HG03565 (cell line): ENCODE results near the gene SBNO2.

Source experiments
- ATAC-seq: cut with Tn5 transposase; IDR thresholded peaks from one replicate; pipeline ENCODE4 v1.9.1; 2021; ENCODE audit warnings: mild to moderate bottlenecking, moderate library complexity; ENCODE audit not compliant: unreplicated experiment

SBNO2 gene

GRCh38 chr19:1156305-1156801 lies 17.7 kb downstream of the SBNO2 start:
- no peak for ATAC-seq

GRCh38 chr19:1155352-1156304 lies 18.4 kb downstream of the SBNO2 start:
- ATAC-seq = no peak

- no peak for ATAC-seq
Observed at GRCh38 chr19:1154731-1155351, 19.2 kb downstream of the SBNO2 start.

GRCh38 chr19:1153891-1154730 lies 20.0 kb downstream of the SBNO2 start:
- no peak for ATAC-seq

DNA sequence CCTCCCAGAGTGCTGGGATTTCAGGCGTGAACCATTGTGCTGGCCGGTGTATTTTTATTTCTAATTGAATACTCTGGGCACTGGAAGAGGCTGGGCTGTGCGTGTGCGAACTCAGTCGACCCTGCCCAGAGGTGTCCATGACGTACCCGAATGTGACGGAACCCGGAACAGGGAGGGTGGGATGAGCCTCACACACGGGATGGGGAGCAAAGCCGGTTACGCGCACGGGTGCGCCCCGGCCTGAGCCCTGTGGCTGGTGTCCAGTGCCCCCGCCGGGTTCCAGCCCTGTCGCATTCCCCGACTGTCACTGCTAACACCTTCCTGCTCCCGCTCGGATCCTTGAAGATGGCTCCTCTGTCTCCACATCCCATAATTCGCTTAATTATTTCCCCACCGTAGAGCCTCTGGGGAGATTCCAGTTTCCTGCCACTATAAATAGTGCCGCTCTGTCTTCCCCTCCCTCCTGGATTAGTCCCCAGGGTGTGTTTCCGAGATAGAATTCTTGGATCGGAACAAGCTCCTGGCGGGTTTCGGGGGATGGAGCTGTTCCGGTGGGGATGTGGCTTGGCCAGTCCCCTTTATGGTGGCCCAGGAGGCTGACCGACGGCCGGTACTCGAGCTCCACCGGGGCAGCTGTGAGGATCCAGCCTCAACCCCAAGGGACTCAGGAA lies 22.0 kb downstream of the SBNO2 start:
- no peak for ATAC-seq

DNA sequence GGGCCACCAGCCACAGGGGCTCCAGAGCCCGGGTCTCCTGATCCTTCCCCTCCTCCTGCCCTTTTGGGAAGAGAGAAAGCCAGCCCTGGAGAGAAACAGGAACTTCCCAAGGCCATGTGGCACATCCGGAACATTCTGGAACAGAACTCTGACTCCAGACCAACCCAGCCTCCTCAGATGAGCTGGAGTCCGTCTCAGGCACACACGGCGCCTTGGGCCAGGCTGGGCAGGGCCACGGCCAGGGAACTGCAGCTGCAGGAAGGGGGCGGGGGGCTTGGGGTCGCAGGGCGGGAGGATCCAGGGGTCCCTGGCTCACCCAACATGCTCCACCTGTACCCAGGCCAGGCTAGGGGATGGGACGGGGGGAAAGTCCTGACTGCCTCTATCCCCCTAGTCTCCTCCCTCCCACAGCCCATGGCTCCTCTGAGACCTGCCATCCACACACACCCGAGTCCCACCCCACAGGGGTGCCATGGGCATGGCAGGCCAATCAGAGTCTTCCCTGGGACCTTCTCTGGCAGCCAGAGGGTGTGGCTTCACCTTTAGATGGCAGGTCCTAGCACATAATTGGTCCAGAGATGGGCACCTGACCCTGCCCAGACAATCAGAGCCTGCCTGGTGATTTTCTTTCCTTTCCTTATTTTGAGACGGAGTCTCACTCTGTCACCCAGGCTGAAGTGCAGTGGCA lies 22.9 kb downstream of the SBNO2 start:
- no peak for ATAC-seq

GRCh38 chr19:1150333-1151036 lies 23.6 kb downstream of the SBNO2 start:
- no peak for ATAC-seq

GRCh38 chr19:1149259-1150045 lies 24.6 kb downstream of the SBNO2 start:
- no peak for ATAC-seq

GRCh38 chr19:1147934-1148549 lies 26.0 kb downstream of the SBNO2 start:
- ATAC-seq = no peak

DNA sequence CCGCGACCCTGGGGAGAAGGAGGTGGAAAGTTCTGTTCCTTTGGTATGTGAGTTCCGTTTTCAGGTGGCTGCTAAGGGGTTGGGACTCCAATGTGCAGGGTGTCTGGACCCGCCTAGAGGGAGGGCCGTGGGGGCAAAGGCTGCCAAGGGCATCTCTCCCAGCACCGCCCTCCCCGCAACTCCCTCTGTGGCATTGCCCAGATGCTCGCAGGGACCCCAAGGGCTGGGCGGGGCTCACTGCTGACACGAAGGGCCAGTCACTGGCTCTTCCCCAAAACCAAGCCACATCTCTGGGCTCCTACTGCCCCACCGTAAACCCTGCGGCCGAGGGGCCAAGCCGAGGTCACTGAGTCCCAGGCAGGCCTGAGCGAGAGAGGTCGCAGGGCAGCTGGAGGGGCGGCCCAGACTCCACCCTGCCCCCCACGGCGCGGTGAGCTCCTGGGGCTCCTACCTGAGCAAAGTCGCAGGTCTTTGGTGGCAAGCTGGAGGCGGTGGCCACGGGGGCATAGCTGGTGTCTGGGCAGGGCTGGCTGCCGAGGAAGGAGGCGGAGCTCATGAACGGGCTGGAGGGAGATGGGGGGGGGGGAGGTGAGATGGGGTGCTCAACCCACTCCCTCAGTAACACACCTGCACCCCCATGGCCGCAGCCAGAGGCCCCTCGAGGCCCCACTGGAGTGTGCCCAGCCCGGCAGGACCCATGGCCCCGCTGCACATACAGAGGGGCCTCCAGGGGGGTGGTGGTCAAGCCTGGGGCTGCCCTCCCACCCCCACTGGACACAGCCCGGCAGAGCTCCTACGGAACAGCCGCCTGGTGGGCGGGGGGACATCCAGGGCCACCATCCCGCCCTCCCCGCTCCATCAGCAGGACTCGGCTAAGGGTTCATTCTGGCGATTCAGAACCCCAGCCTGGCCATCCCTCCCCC lies 26.9 kb downstream of the SBNO2 start:
- ATAC-seq = no peak

DNA sequence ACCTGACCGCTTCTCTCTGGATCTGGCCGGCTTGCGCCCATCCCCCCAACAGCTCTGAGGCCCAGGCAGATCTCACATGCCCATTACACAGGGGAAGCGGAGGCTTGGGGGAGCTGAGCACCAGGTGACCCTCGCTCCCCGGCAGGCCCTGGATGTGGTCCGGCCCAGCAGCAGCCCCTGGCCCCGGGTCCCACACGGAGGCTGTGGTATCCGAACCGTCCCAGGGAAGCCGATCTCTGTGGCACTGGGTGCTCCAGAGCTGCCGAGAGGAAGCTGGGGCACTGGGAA lies 27.7 kb downstream of the SBNO2 start:
- no peak for ATAC-seq

GRCh38 chr19:1145635-1146411 lies 28.2 kb downstream of the SBNO2 start:
- ATAC-seq = no peak

- no peak for ATAC-seq
Observed at GRCh38 chr19:1144741-1145140, 29.3 kb downstream of the SBNO2 start.

- no peak for ATAC-seq
Observed at GRCh38 chr19:1143828-1144399, 30.2 kb downstream of the SBNO2 start.

DNA sequence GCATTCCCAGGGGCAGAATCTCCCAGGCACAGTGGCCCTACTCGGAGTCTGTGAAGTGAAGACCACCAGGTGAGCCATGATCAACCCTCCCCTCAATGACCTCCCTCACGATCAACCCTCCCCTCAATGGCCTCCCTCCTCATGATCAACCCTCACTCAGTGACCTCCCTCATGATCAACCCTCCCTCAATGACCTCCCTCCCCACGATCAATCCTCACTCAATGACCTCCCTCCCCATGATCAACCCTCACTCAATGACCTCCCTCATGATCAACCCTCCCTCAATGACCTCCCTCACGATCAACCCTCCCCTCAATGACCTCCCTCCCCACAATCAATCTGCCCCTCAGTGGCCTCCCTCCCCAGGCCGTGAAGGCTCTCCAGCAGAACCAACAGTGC lies 32.1 kb downstream of the SBNO2 start:
- ATAC-seq = no peak
